ENCODE results near the gene NGB.

DNA sequence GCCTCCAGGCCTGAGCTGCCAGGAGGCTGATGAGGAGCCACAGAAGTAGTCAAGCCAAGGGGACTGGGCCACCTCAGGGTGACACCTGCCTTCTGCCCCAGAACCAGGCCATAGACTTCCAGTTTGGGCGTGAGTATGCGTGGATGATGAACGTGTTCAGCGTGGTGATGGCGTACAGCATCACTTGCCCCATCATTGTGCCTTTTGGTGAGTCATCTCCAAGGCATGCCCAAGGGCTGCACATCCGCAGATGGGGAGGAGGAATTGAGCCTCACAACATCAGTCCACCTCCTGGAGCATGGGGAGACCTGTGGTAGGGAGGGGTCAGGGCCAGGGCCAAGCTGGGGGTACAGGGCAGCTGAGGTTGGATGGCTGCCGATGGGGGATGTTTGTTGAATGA is 22.3 kb downstream of the NGB start:
- no peak for TF ChIP-seq TAF1 (IDR thresholded peaks at IDR 0.05; ENCODE audit: borderline replicate concordance, low read depth, low read length)
- TF ChIP-seq POLR2A (IDR thresholded peaks at IDR 0.05; ENCODE audit: low read depth, low read length), result no peak
- TF ChIP-seq POLR2AphosphoS5 (IDR thresholded peaks at IDR 0.05; ENCODE audit: low read depth, low read length), result no peak

All from GM12892 (cell line).